Inflammatory macrophage treated with lipopolysaccharide for 4 hours (primary cell): ENCODE results near the gene NR2C2.

ENCODE experiments used
- DNase-seq: peaks from one replicate; pipeline ENCODE4 v3.0.0-alpha.2; 2020

NR2C2 gene

DNA sequence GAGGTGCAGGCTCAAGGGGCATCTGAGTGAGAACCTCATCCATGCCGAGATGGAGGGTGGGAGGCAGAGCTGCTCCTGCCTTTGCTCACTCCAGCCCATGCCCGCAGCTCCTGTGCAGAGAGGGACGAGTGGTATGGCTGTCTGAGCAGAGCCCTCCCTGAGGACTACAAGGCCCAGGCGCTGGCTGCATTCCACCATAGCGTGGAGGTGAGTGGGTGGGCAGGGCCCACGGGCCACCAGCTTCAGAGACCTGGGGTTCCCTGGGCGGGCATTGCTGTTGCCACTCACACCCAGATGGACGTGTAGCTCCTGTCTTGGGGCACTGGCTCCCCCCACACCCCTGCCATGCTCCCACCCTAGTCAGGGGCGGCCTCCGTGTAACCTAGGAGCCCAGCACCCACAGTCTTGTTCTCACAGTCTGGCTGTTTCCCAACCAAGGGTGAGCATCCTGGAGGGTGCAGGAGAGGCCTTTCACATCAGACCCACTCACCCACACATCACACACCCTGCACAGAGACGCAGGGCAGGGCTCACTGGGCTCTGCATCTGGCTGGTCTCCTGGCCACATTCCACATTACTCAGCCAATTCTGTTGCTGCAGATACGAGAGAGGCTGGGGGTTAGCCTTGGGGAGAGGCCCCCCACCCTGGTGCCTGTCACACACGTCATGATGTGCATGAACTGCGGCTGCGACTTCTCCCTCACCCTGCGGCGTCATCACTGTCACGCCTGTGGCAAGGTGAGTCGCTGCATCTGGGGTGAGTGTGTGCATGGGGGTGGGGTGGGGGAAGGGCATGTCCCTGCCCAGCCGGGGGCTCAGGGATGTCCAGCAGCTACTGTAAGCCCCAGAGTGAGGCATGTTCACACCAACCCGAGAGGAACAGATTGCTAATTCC, 25.3 kb upstream of the NR2C2 start:
- no peak for DNase-seq

DNA sequence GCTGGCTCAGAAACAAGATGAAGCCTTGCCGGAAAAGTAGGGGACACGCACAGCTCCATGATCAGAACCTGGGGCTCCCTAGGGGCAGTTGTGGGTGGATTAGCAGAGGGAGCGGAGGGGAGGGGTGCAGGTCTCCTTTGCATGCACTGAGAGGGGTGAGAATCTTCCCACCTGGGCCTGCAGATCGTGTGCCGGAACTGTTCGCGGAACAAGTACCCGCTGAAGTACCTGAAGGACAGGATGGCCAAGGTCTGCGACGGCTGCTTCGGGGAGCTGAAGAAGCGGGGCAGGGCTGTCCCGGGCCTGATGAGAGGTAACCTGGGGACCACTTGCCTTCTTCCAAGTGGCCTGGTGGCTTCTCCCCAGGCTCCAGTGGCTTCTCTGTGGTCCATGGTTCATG, 24.5 kb upstream of the NR2C2 start:
- DNase-seq = no peak

DNA sequence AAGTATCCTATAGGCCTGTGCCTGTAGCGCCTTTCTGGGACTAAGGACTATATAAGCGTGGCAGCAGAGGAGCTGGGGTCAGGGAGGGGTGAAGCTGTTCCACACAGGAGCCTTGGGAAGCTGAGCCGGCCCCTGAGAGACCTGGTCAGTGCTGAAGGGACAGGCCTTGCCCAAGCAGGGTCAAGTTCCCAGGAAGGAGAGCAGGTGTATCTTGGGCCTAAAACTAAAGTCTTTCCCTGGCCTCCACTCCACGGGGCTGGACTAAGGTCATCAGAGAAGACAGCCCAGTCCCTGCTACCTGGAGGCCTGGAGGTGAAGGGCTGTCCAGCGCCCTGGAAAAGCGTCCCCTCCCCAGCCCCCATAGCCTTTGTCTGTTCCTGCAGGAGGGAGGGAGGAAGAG, 23.9 kb upstream of the NR2C2 start:
- no peak for DNase-seq

DNA sequence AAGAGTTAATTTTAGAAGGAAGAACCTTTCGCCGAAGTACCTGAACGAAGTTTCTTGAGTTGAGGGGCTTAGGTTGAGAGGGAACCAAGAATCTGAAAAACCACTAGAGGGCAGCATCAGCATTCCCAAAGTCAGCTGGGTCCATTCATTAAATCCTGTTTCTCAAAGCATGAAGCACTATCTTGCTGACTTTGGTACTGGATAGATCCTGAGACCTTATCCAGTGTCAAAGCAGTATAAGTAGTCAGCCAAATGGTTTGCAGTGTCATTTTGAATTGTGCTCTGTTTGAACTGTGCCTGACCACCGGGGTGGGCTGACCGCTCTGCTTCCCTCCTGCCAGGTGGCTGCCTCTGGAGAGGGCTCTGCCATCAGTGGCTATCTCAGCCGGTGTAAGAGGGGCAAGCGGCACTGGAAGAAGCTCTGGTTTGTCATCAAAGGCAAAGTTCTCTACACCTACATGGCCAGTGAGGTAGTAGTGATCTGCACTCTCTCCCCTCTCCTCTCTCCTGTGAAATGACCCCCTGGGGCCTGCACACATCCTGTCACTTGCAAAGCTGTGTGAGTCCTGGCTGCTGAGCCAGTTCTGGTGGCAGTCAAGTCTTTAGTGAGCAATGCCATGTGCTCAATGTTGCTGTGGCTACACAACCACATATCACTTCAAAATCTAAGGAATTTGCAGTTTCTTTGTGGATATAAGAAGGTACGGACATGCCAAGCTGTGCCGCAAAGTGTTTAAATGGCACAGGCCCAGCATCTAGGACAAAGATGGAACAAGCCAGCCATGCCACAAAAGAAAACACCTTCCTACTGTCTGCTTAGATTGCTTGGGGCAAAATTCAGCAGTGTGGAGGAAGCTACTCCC, 21.4 kb upstream of the NR2C2 start:
- peak; percentile 56 for DNase-seq

DNA sequence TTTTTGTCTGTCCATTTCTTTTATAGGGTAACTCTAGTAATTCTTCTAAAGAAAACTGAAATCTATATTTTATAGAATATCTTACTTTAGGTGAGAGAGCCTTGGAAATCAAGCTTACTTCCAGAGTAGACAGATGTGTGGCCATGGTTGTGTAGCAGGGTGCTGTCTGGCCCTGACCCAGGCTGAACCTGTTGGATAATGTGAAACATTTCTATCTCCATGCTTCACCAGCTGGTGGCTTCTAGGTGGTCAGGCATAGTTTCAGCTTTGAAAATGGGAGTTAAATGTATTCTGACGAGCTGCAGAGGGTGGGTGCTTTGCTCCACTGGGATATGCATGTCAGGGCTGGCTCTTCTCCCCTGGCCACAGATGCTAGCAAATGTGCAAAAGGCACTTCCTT, 20.8 kb upstream of the NR2C2 start:
- DNase-seq = no peak

DNA sequence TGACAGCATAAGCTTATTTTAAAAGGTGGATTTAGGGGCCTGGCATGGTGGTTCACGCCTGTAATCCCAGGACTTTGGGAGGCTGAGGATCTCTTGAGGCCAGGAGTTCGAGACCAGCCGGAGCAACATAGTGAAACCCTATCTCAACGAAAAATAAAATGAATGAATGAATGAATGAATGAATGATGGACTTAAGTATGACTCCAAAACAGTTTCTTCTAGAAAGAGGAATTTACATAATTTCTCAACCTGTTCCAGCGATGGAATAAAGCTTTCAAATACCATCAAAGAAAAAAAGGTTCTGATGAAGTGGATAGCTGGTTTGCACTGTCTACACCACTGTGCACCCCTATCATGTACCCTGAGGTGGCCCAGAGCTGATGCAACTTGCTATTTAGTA, 20.1 kb upstream of the NR2C2 start:
- no peak for DNase-seq

DNA sequence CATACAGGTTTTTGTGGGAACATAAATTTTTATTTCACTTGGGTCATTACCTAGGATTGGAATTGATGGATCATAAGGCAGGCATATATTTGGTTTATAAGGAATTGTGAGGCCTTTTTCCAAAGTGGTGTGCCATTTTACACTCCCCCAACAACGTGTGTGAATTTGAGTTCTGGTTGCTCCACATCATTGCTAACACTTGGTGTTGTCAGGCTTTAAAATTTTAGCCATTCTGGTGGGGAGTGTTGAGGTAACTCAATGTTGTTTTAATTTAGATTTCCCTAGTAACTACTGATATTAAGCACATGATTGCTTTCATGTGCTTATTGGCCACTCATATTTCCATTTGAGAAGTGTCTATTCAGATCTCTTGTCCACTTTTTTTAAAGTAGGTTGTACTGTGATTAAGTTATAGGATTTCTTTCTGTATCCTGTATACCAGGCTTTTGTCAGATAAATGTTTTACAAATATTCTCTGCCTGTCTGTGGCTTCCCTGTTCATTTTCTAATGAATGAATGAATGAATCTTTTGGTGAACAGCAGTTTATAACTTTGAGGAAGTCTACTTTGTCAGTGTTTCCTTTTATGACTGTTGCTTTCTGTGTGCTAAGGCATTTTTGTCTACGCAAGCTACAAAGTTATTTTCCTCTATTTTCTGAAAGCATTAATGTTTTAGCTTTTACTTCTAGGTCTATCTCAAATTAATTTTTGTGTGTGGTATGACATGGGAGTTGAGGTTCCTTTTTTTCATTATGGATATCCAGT, 17.9 kb upstream of the NR2C2 start:
- peak; percentile 36 for DNase-seq

DNA sequence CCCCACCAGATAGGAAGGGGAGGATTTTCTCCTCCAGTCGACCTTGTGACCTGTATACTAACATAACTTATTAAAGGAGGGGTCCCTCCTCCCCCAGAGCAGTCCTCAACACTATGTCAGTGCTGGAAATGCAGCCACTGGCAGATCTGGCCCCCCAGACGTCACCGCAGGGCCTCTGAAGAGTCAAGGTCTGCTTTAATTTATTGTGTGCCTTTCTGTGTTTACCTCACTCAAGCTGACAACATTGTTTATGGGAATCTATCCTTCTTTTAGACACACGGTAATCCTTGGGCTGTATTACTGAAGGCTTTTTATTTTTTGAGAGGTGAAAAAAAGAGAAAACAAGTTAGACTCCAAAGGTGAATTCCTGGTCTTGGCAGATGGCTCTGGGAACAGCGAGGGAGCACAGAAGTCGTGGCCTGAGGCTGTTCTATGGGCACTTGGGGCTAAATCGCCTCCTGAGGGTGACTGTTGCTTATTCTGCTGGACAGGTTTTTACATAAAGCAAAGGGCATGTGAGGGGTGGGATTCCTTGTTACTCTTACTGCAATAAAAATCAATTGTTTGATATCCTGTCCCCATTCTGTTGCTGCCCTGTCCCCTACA, 13.5 kb upstream of the NR2C2 start:
- no peak for DNase-seq

DNA sequence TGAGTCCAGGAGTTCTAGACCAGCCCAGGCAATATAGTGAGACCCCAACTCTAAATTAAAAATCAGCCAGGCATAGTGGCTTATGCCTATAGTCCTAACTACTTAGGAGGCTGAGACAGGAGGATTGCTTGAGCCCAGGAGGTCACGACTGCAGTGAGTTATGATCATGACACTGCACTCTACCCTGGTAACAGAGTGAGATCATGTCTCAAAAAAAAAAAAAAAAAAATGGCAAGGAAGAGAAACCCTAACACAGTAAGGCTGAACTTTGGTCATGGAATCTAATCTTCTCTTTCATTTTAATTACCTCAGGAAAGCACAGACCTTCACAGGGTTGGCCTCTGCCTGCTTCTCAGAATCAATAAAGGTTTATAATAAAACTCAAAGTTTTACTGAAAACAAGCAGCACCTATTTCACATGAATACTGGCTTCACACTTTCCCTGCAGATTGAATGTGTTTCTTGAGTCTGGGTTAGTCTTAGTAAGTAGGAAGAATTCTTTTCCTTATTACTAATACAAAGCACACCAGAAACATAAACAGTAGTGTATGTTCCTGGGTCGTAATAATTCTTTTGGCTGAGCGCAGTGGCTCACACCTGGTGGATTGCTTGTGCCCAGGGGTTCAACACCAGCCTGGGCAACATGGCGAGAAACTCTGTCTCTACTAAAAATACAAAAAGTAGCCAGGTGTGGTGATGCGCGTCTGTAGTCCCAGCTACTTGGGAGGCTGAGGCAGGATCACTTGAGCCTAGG, 11.6 kb upstream of the NR2C2 start:
- DNase-seq = no peak

DNA sequence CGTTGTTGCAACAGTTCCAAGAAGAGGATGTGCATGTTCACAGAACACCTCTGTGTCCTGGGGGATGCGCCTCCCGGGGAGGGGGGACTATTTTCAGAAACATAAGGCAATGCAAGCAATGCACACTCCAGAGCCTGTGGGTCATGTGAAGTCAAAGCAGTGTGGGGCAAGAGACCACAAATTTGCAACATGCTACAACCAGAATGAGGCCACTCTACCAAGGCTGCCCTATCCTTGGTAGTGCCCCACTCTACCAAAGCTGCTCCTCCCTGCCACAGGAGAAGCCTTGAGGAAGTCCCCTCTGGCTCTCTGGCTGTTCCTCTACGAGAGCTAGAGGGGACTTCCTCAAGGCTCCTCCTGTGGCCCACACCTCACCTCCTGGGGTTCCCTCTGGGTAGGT, 8.4 kb upstream of the NR2C2 start:
- peak; percentile 29 for DNase-seq

DNA sequence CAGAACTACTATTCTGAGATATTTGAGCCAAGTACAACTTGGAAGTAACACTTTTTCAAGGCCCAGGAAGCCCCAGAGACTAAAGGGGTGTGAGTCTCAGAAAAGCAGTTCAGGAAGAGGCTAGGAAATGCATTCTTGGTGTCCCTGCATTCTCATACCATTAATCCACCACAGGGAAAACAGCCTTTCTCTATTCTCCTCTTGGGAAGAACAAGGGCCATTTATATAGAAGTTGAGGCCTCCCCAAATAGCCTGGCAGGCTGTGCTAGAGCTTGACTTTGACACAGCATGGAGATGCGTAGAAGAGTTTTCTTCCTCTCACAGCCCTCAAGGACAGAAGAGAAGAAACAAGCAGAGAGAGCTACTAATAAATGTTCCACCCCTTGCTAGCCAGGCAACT, 5.5 kb upstream of the NR2C2 start:
- no peak for DNase-seq

DNA sequence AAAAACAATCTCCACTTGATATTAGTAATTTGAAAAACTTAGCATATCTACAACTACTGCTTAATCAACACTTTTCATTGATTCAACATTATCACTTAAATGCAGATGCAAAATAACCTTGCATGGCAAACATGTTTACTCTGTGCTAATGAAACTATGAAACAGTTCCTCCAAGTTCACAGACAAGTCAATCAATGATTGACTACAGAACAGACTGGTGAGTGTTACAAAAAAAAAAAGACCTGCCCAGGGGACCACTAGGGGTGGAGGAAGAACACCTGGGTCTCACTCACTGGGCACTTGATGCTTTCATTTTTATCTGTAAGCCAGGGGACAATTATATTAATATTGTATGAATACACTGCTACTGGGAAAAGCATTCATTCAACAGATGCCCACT, 4.3 kb upstream of the NR2C2 start:
- DNase-seq = no peak

DNA sequence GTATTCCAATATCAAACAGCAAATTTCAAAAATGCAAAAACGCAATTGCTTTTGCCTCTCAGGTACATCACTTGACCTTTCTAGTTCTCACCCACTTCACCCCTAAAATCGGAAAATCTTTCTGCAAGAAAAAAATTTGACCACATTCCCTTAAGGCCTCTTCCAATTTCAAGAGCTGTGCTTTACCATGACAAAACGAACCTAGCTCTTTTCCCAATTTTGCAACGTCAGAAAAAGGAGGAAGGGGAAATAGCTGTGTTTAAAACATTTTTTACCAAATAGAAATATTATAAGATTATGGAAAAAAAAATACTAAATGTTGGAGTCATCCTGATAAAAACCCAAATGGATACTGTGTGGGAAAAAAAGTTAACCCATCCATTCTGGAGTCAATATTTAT, 1.1 kb upstream of the NR2C2 start:
- peak; percentile 54 for DNase-seq

DNA sequence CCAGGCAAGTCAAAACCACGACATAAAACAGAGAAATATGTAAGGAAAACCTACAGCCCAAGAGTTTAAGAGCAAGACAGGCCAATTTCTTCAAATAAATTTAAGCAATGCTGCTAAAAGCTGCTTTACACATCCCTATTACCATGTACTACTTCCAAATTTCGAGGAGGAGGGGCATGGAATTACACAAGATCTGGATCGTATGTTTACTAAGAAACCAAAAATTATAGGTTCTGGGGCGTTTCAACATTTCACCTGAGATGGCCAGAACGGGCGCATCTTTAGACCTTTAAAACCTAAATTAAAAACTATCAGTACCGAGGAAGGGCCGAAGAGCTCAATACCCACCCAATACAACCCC, 664 bp upstream of the NR2C2 start:
- DNase-seq = peak; percentile 48

DNA sequence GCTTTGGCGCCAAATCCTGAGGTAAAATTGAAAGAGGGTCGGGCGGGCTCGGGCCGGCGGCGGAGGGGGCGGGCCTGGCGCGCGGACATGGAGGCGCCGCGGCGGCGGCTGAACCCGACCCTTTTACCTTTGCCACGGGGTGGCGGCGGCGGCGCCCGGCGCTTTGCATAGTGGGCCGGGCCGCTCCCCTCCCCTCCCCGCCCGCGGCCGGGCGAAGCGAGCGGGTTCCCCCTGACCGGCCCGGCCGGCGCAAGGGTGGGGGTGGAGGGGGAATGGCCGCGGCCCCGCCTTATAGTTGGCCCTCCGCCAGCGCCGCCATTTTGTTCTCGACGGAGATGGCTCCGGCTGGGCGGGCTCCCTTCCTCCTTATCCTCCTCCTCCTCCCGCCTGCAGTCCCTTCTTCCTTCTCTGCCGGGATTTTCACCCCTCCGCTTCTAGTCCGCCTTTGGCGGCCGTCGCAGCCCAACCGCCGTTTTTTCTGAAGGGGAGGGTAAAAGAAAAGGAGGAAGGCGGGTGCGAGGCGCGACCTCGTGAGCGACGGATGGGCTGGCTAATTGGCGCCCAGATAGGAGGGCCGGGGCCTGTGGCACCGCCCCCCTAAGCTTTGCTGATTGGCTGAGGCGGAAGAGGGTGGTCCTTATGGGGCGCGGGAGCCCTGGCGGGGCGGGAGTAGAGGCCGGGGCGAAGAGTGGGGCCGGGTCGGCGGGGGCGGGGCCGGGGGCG, 664 bp downstream of the NR2C2 start:
- peak; percentile 96 for DNase-seq

DNA sequence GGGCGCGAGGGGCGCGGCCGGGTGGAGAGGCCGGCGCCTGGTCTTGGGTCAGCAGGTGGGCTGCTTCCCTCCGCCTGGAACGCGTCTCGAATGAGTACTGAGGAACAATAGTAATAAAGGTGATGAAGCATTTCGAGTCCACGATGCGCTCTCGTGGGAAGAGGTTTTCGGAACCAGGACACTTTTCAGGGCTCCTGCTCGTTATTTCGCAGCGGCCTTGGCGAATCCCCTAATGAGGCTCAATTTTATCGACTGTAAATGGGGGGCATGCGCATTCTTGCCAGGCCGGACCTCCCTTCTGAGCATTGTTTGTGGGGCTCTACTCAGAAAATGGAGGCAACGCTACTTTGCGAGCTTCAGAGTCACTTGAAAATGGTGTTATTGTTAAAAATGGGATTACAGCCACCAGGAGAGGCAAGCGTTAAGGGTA, 1.2 kb downstream of the NR2C2 start:
- no peak for DNase-seq

DNA sequence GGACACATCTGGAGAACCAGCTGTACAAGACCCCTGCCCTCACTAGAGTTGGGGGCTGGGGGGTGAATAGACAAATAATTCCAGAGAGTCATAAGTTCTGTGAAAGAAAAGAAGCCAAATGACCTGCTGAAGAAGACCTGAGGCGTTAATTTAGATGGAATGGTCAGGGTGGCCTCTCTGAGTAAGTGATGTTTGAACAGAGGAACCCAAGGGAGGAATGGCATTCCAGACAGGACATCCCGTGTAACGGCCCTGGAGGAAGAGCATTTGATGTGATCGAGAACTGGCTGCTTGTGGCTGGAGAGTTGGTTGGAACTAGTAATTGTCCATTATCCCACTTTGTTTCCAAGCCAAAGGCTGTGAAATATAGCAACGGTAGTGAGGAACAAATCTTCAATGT, 1.7 kb downstream of the NR2C2 start:
- DNase-seq = no peak

DNA sequence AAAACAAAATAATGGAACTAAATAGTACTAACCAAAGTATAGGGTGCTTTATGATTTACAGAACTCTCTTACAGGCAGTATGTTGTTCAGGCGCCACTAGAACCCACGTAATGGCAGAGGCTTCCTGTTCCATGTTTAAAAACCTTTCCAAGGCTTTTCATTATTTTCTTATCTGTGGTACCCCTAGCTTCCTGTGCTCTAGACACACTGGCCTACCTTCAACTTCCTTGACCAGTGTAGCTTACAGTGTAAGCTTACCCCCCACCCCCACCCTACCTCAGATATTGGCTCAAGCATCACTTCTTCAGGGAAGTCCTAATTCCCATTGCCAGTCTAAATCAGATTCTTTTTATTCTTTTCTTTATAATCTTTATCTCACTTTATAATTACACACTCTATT, 2.9 kb downstream of the NR2C2 start:
- DNase-seq = no peak

DNA sequence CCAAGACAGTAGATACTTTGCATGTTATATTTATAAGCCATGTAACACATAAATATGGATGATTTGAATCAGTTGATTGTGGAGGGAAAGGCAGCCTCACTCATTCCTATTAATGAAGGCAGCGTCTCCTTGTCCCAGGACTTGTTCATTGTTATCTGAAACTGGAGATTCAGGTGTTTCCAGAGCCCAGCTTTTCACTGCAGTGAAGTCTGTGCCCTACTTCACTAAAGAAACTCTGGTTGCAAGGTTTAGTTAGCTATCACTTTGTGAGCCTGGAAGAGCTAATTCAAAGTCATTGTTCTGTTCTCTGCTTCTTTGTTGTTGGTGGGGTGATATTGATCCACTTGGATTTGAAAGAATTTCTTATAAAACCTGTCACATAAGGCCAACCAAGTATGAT, 9.8 kb downstream of the NR2C2 start:
- DNase-seq = no peak

DNA sequence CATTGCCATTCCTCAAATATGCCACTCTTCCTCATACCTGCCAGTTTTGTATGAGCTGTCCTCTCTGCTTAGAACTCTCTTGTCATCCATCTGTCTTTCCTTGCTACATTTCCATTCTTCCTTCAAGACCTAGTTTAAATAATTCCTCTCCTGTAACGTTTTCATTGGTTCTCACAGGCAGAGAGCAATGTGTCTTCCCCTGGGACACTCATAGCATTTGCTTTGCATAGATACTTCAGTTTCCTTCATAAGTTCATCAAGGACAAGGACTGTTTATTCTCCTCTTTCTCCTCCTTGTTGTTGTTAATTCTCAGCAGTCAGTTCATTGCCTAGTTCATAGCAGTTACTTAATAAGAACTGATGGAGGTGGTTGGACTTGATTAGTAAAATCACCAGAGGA, 10.5 kb downstream of the NR2C2 start:
- no peak for DNase-seq

DNA sequence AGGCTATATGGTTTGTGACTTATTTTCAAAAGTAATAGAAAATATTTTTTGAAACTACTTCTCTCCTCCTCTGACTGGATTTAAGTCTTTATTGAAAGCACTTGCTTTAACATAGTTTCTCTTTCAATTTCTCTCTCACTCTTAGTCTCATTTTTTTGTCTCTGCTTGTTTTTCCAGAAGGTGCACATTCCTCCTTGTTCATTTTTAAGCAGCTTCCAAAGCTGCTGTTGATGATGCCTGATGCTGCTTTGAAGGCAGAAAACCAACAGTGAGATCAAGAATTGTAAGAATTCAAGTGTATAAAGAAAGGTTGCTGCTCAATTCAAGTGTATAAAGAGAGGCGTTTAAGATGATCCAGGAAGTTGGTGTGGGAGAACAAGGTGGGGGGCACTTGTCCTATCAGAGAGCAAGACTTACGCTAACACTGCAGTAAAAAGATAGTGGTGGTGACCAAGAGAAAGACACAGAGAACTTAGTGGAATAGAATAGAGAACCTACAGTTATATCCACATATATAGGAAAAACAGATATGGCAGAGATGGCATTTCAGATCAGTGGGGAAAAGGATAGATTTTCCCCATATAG, 12.1 kb downstream of the NR2C2 start:
- DNase-seq = peak; percentile 31
